SIG-M5 treated with dmso at 0.1 percent for 504 hours (cell line): ENCODE measurements around the gene CSGALNACT2.
"Not testable (repeated sequence)": the region's sequence is repeated elsewhere in the genome, so short reads cannot be mapped to it uniquely, and the experiment has no call there.

ENCODE experiments used
- DNase-seq: peaks from one replicate; lab custom pipeline; 2025; ENCODE audit not compliant: unreplicated experiment; lab: John Stamatoyannopoulos, UW

Gene CSGALNACT2

DNA sequence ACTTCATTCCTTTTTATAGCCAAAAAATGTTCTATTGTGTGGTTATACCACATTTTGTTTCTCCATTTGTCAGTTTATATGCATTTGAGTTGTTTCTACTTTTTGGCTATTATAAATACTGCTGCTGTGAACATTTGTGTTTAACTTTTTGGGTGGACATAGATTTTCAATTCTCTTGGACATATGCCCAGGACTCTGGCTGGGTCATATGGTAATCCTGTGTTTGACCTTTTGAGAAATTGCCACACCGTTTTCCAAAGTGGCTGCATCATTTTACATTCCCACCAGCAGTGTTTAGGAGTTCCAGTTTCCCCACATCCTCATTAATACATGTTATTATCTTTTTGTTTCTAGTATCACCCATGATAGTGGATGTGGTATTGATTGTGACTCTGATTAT, 39.4 kb downstream of the CSGALNACT2 start:
- DNase-seq = no peak

DNA sequence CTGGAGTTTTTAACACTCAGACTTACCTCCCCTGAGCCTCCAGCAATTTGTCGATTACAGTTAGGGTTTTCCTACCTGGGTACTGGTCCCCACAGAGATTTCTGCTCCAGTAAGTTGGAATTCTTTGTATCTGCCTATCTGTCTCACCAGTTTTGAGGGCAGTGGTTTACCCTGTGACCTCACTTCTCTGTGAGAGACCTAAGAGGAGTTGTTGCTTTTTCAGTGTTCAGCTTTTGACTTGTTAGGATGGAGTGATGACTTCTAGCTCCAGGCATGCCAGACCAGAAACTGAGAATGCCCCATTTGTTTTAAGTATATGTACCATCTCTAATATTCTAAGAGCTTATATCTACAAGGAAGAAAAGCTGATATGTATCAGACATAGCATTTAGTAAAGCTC, 42.9 kb downstream of the CSGALNACT2 start:
- DNase-seq = no peak

DNA sequence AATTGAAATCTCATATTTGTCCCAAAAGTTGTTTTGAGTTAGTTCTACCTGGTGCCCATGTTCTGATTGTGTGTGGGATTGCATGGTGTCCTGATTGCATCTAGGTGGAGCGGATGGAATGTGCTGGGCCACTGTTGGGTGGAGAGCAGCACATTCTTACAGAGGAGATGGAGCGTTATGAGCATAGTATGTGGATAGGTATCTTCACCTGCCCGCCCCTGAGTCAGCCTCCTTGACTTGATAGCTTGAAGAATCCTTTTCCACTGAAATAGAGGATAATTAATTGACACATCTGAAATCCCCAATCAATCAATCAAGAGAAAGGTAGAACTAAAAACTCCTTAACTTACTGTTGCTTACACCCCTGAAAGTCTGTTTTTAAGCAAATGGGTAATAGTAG, 45.5 kb downstream of the CSGALNACT2 start:
- not testable (repeated sequence) for DNase-seq

- no peak for DNase-seq
Measured at GRCh38 chr10:43186150-43186549, 47.9 kb downstream of the CSGALNACT2 start.

GRCh38 chr10:43187213-43187612, 49.0 kb downstream of the CSGALNACT2 start:
- no peak for DNase-seq

GRCh38 chr10:43188702-43189101, 50.5 kb downstream of the CSGALNACT2 start:
- no peak for DNase-seq

DNA sequence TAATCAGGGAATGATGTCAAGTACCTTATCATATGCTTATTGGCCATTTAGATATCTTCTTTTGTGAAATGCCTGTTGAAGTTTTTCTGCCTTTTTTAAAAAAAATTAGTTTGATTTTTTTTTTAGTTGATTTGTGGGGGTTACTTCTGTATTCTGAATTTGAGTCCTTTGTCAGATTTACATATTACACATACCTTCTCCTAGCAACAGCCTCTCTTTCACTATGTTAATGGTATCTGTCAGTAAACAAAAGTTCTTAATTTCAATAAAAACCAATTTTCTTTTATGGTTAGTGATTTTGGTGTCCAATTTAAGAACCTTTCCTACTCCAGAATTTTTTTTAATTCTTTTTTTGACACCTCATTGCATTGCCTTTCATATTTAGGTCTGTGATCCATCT, 52.0 kb downstream of the CSGALNACT2 start:
- DNase-seq = no peak

- DNase-seq = no peak
Measured at GRCh38 chr10:43190775-43191174, 52.5 kb downstream of the CSGALNACT2 start.

GRCh38 chr10:43192884-43193283, 54.6 kb downstream of the CSGALNACT2 start:
- DNase-seq = no peak

DNA sequence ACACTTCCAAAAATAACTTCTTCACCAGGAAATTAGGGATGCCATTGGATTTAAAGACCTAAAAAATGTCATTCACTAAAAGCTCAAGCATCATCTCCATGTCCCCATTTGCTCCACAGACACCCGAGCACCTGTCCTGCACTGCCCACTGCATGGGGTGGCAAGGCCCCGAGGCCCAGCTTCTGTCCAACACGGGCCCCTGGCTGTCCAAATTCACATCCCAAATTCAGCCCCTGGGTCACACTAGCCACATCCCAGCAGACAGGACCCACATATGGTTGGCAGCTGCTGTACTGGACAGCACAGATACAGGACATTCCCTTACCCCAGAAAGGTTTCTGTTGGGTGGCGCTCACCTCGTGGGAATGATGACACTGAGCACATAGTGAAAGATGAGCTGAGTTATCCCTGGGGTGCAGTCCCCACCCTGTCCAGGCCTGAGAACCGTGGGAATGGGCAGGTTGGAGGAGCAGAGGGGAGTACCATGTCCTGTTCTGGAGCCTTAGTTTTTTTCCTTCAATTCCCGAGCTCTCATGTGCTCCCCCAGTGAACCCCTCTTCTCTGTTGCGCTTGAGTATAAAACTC, 55.3 kb downstream of the CSGALNACT2 start:
- no peak for DNase-seq

GRCh38 chr10:43194266-43194665, 56.0 kb downstream of the CSGALNACT2 start:
- DNase-seq = no peak

GRCh38 chr10:43194859-43195258, 56.6 kb downstream of the CSGALNACT2 start:
- DNase-seq = no peak

GRCh38 chr10:43195557-43195956, 57.3 kb downstream of the CSGALNACT2 start:
- DNase-seq = no peak

GRCh38 chr10:43196131-43196980, 58.1 kb downstream of the CSGALNACT2 start:
- DNase-seq = no peak

DNA sequence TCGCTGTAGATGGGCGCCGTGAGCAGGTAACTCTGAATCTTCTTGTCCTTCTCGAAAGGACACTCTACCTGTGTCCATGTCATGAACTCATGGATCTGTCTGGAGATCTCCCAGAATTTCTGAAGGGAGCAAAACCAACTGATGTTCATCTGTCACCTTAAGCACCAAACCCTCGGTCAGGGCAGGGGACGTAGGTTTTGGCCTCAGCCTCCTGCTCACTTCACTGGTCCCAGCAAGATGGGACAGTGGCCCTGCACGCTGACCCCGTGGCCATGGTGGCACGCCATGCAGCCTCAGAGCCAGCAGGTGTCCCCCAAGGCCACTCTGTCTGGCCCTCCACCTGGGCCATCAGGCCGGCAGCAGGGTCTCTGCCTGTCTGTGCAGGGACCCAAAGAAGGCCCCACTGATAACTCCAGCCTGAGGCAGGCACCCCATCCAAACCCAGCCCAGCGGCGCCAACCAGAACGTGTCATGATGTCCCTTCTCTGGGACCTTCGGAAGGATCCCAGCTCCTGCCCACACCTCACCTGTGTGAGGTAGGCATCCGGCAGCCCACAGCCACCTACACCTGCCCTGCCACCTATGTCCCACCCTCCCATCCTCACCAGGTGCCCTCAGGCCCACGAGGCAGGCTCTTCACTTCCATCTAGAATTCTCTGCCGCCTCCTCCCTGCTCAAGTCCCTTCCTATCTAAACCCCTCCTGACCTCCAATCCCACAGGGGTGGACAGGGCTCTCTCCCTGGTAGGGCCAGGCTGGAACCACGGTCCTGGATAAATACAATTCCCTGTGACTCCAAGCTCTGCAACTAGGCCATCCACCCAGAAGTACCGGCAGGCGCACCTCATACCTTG, 59.0 kb downstream of the CSGALNACT2 start:
- DNase-seq = no peak

DNA sequence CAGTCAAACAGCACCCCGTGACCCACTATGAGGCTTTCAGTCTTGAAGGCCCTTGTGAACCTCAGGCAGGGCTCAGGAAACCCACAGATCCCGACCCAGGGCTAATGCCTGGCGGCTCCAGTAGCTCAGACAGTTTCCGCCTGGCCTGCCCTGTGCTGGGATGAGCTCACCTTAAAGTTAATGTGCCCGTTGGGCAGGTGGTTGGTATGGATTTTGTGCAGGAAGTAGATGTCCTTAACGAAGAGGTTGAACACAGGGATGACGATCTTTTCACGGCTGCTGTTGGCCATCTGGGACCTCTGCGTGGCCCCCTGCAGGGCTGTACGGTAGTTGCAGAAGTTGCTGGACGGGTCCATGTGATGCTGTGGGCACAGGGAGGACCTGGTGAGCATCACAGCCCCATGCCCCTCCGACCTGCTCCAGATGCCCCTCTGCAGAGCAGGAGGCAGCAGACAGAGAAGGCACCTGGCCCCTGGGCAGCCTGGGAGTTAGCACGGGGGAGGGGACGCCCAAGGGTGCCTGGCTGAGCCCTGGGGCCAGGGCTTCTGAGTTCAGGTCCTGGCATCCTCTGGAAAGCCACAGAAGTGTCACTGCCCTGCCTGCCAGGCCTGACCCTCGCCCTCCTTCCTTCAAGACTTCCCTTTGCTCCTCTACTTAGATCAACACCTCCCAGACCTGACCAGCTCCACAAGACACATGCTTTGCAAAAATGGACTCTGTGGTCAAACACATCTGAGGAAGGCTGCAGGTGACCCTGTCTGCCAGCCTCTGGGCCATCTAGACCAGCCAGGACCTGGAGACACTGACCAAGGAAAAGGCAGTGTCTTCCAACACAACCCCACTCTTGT, 59.8 kb downstream of the CSGALNACT2 start:
- no peak for DNase-seq

DNA sequence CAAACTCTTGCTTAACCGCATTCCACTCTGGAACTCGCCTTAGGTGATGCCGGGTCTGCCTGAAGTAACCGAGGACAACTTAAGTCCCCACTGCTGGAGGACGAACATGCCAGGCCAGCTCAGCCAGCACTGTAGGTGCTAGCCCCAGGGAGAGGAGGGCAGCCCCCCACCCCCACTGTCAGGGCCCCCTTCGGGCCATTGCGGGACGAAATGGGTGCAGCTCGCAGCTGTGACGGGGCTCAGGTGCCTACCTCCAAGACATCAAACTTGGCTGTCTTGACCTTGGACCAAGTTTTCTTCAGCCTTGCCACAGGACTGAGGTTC, 60.4 kb downstream of the CSGALNACT2 start:
- no peak for DNase-seq

DNA sequence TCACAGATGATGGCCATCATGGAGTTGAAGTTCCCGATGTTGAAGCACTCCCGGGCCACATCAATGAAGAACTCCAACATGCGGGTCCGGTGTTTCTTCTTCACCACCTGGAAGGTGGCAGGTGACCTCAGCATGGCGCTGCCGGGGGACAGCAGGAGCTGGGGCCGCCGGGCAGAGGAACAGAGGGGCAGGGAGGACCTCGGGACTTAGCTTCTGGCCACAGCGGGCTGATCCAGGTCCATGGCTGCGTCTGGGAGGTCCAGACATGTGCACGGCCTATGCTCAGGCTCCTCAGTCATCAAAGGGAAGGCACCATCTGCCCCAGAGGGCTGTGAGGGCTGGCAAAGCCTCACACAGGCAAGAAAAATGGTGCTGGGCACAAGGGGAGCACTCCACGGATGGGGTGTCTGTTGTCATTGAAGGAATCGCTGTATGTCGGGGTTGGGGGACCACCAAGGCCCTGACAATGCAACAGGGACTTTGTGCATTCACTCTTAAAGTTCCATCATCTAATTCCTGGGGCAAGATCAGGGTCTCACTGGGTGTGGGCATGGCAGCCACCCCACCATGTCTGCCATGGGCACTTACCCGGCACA, 60.9 kb downstream of the CSGALNACT2 start:
- no peak for DNase-seq

- no peak for DNase-seq
Measured at GRCh38 chr10:43199684-43200537, 61.7 kb downstream of the CSGALNACT2 start.
